K562 (cell line): ENCODE data around the gene RPF1. TPM values are rescaled to one million over a fixed set of nuclear protein-coding genes. Genes with fewer than 3 reads are reported as not detected.

ENCODE experiments used
- ARHGAP35 ChIP-seq: fragments of 450-650 bp; IDR thresholded peaks from 2 replicates; pipeline ENCODE4 v1.6.1; 2018; ENCODE audit not compliant: partially characterized antibody
- BDP1 ChIP-seq: IDR thresholded peaks from 3 replicates; pipeline ENCODE4 v1.6.1; 2011; ENCODE audit not compliant: insufficient read length, insufficient read depth
- BRCA1 ChIP-seq, 2 experiments: fragments of 450-650 bp in 1 of 2; sonication (generic) in 1 of 2; formaldehyde crosslinking in 1 of 2; IDR thresholded peaks; 2 replicates each; pipeline versions ENCODE4 v1.5.0 to v1.6.1; 2017 to 2020; ENCODE audit warnings: mild to moderate bottlenecking in 1 of 2, missing genetic modification reagents in 1 of 2
- CCAR2 ChIP-seq: fragments of 200-400 bp; formaldehyde crosslinking; IDR thresholded peaks from 2 replicates; pipeline ENCODE4 v1.6.1; 2017; ENCODE audit warnings: mild to moderate bottlenecking, low read depth, low read length
- CGGBP1 ChIP-seq: fragments of 250-450 bp; sonication (Bioruptor Pico); IDR thresholded peaks from 2 replicates; pipeline ENCODE4 v1.9.0; 2021; ENCODE audit warnings: mild to moderate bottlenecking
- CREB3 ChIP-seq: fragments of 450-650 bp; conservative IDR thresholded peaks from 2 replicates; pipeline ENCODE4 v1.6.1; 2016; ENCODE audit warnings: missing genetic modification characterization, low read depth, mild to moderate bottlenecking, missing compliant biosample characterization, moderate library complexity
- CREM ChIP-seq: IDR thresholded peaks from 2 replicates; pipeline ENCODE4 v1.6.1; 2014; ENCODE audit warnings: antibody characterized with exemption, low read depth
- ESRRA ChIP-seq: fragments of 450-650 bp; IDR thresholded peaks from 2 replicates; pipeline ENCODE4 v1.6.1; 2014; ENCODE audit warnings: low read depth, mild to moderate bottlenecking, moderate library complexity, borderline replicate concordance
- FOXA3 ChIP-seq, 2 experiments: fragments of 450-650 bp in 1 of 2; sonication (generic) in 1 of 2; formaldehyde crosslinking; IDR thresholded peaks in 1 of 2; conservative IDR thresholded peaks in 1 of 2; 2 replicates each; pipeline versions ENCODE4 v1.4.0 to v1.8.0; 2020 to 2022; ENCODE audit warnings: mild to moderate bottlenecking in 2 of 2, missing genetic modification reagents in 1 of 2
- FOXP1 ChIP-seq: sonication (generic); formaldehyde crosslinking; IDR thresholded peaks from 2 replicates; pipeline ENCODE4 v1.8.0; 2022; ENCODE audit warnings: mild to moderate bottlenecking, missing genetic modification reagents
- KAT8 ChIP-seq: fragments of 450-650 bp; IDR thresholded peaks from 2 replicates; pipeline ENCODE4 v1.6.1; 2016; ENCODE audit warnings: low read depth, mild to moderate bottlenecking
- LEF1 ChIP-seq: fragments of 450-650 bp; IDR thresholded peaks from 2 replicates; pipeline ENCODE4 v1.6.1; 2016; ENCODE audit warnings: mild to moderate bottlenecking
- MTA3 ChIP-seq: fragments of 450-650 bp; formaldehyde crosslinking; IDR thresholded peaks from 2 replicates; pipeline ENCODE4 v1.6.1; 2017; ENCODE audit warnings: mild to moderate bottlenecking, borderline replicate concordance
- PCBP2 ChIP-seq: fragments of 200-400 bp; formaldehyde crosslinking; IDR thresholded peaks from 2 replicates; pipeline ENCODE4 v1.6.1; 2018; ENCODE audit warnings: low read length, low read depth, mild to moderate bottlenecking, moderate library complexity; ENCODE audit not compliant: poor library complexity, severe bottlenecking
- RAD51 ChIP-seq: fragments of 450-650 bp; IDR thresholded peaks from 2 replicates; pipeline ENCODE4 v1.7.1; 2016; ENCODE audit warnings: low read depth, mild to moderate bottlenecking, borderline replicate concordance
- RCOR1 ChIP-seq, 2 experiments: IDR thresholded peaks; 2 replicates each; pipeline ENCODE4 v1.6.1; 2012; ENCODE audit warnings: low read depth in 2 of 2, low read length in 2 of 2, borderline replicate concordance in 1 of 2, improper control_type of control experiment in 1 of 2
- RFX7 ChIP-seq: fragments of 250-450 bp; sonication (Bioruptor Pico); IDR thresholded peaks from 2 replicates; pipeline ENCODE4 v1.5.1; 2021; ENCODE audit warnings: mild to moderate bottlenecking
- SIN3A ChIP-seq, 2 experiments: fragments of 150-350 bp in 1 of 2; IDR thresholded peaks; 2 replicates each; pipeline ENCODE4 v1.6.1; 2011 to 2016; ENCODE audit warnings: borderline replicate concordance in 2 of 2, low read depth in 2 of 2, low read length in 2 of 2, mild to moderate bottlenecking in 2 of 2, moderate library complexity in 2 of 2; ENCODE audit not compliant: control insufficient read depth in 1 of 2
- TEAD4 ChIP-seq, 2 experiments: sonication (generic) in 1 of 2; formaldehyde crosslinking in 1 of 2; IDR thresholded peaks; 2 replicates each; pipeline versions ENCODE4 v1.6.1 to v1.8.0; 2012 to 2022; ENCODE audit warnings: borderline replicate concordance in 1 of 2, inconsistent platforms in 1 of 2, low read length in 1 of 2, mild to moderate bottlenecking in 1 of 2, missing genetic modification reagents in 1 of 2
- THRAP3 ChIP-seq: fragments of 450-650 bp; IDR thresholded peaks from 2 replicates; pipeline ENCODE4 v1.6.1; 2016; ENCODE audit warnings: mild to moderate bottlenecking, inconsistent platforms, borderline replicate concordance
- USF2 ChIP-seq: sonication (generic); formaldehyde crosslinking; IDR thresholded peaks from 2 replicates; pipeline ENCODE4 v1.5.0; 2020; ENCODE audit warnings: missing genetic modification reagents
- XRCC5 ChIP-seq: fragments of 200-400 bp; formaldehyde crosslinking; IDR thresholded peaks from 2 replicates; pipeline ENCODE4 v1.6.1; 2017; ENCODE audit warnings: low read depth, mild to moderate bottlenecking, low read length
- ZNF12 ChIP-seq: sonication (generic); formaldehyde crosslinking; IDR thresholded peaks from 2 replicates; pipeline ENCODE4 v1.4.0; 2020; ENCODE audit warnings: mild to moderate bottlenecking, missing genetic modification reagents
- ZNF197 ChIP-seq: fragments of 200-800 bp; sonication (Bioruptor generic); IDR thresholded peaks from 2 replicates; pipeline ENCODE4 v1.6.1; 2016; ENCODE audit warnings: low read depth, missing genetic modification characterization, missing compliant biosample characterization
- ZNF282 ChIP-seq: sonication (generic); formaldehyde crosslinking; IDR thresholded peaks from 2 replicates; pipeline ENCODE4 v1.8.1; 2023; ENCODE audit warnings: missing genetic modification reagents
- ZNF3 ChIP-seq: fragments of 250-450 bp; sonication (Bioruptor Pico); IDR thresholded peaks from 2 replicates; pipeline ENCODE4 v1.5.0; 2021; ENCODE audit warnings: mild to moderate bottlenecking, moderate library complexity
- ZNF780A ChIP-seq: fragments of 250-450 bp; sonication (Bioruptor Pico); IDR thresholded peaks from 2 replicates; pipeline ENCODE4 v1.5.0; 2021; ENCODE audit warnings: mild to moderate bottlenecking
- polyA plus RNA-seq, 8 experiments: library from polyadenylated mRNA; depleted of rRNA in 4 of 8; stranded (reverse) in 5 of 8; unstranded in 3 of 8; fragments of >200 nt; fragmentation: Nextera tagmentation in 2 of 8; fragmentation: Illumina TruSeq in 1 of 8; extraction: Ambion mirVana in 2 of 8; extraction: Trizol in 1 of 8; gene quantifications; 2 replicates each; pipeline versions ENCODE4 v1.2.1 to v1.2.3, GENCODE V29; 2011 to 2014; ENCODE audit warnings: inconsistent platforms in 1 of 8, missing spikeins in 1 of 8
- total RNA-seq, 7 experiments: library from RNA; depleted of rRNA in 6 of 7; stranded (reverse); fragments of >200 nt in 6 of 7; fragmentation: Illumina TruSeq in 2 of 7; extraction: Trizol in 2 of 7; gene quantifications; 2 replicates each; pipeline versions ENCODE4 v1.2.1 to v1.2.3, GENCODE V29; 2011 to 2021; ENCODE audit warnings: low replicate concordance in 1 of 7

The RPF1 gene
- total and polyA plus RNA-seq, 9 of the 15 experiments (the other 6 are each of a cell fraction or from before 2014, with no cell fraction given): 52.4 to 156 (median 90.2) TPM

- TF ChIP-seq CREB3 (tag): no peak
- no peak for TF ChIP-seq MTA3
- no peak for TF ChIP-seq FOXP1 (CRISPR knock-in tag)
- TF ChIP-seq KAT8: no peak
- no peak for TF ChIP-seq THRAP3
- no peak; a peak in 1 of 4 replicates for TF ChIP-seq RCOR1 (IDR thresholded peaks at IDR 0.05; ENCODE audit: borderline replicate concordance in 1 of 2, low read depth in 2 of 2, low read length in 2 of 2)
- no peak for TF ChIP-seq ARHGAP35
- TF ChIP-seq RFX7 (CRISPR knock-in tag): no peak
- TF ChIP-seq BDP1: no peak
- no peak for TF ChIP-seq LEF1
- TF ChIP-seq ESRRA: no peak
- no peak for TF ChIP-seq SIN3A (IDR thresholded peaks at IDR 0.05; ENCODE audit: borderline replicate concordance in 2 of 2, control insufficient read depth in 1 of 2, low read depth in 2 of 2, low read length in 2 of 2)
- TF ChIP-seq BRCA1 (IDR thresholded peaks at IDR 0.05): no peak
- TF ChIP-seq BRCA1 (CRISPR knock-in tag; IDR thresholded peaks at IDR 0.05): no peak
- TF ChIP-seq XRCC5: no peak
- TF ChIP-seq ZNF282 (CRISPR knock-in tag): no peak
- TF ChIP-seq RAD51: no peak
- no peak for TF ChIP-seq CGGBP1 (CRISPR knock-in tag)
- TF ChIP-seq TEAD4 (IDR thresholded peaks at IDR 0.05; ENCODE audit: low read length): no peak
- TF ChIP-seq TEAD4 (CRISPR knock-in tag; IDR thresholded peaks at IDR 0.05; ENCODE audit: borderline replicate concordance): no peak
- TF ChIP-seq ZNF197 (CRISPR knock-in tag): no peak
- no peak for TF ChIP-seq CREM
- TF ChIP-seq PCBP2: no peak
- TF ChIP-seq ZNF780A (CRISPR knock-in tag): no peak
- TF ChIP-seq USF2 (CRISPR knock-in tag): no peak
- TF ChIP-seq FOXA3 (CRISPR knock-in tag; conservative IDR thresholded peaks at IDR 0.05 in 1 of 2, IDR thresholded peaks at IDR 0.05 in 1 of 2): no peak
- TF ChIP-seq ZNF3 (CRISPR knock-in tag): no peak
- no peak for TF ChIP-seq CCAR2
- no peak for TF ChIP-seq ZNF12 (CRISPR knock-in tag)
Measured at GRCh38 chr1:84506729-84507453, 27.8 kb downstream of the RPF1 start (continued).
